NCI-H82 treated with DMSO at 0.1 percent for 48 hours (cell line): Measurements from ENCODE around the gene PIGC.

Source experiments
- DNase-seq: peaks from one replicate; lab custom pipeline; 2025; ENCODE audit not compliant: unreplicated experiment; lab: John Stamatoyannopoulos, UW

PIGC gene

GRCh38 chr1:172400722-172401105 lies 43.2 kb downstream of the PIGC start:
- DNase-seq: no peak

- DNase-seq: no peak
Observed at GRCh38 chr1:172399756-172400721, 43.8 kb downstream of the PIGC start.

GRCh38 chr1:172398970-172399755 lies 44.7 kb downstream of the PIGC start:
- DNase-seq: peak; percentile 24

- no peak for DNase-seq
Observed at GRCh38 chr1:172398193-172398592, 45.7 kb downstream of the PIGC start.

- DNase-seq: no peak
Observed at GRCh38 chr1:172397633-172398032, 46.2 kb downstream of the PIGC start.

GRCh38 chr1:172397221-172397620 lies 46.6 kb downstream of the PIGC start:
- DNase-seq: no peak

GRCh38 chr1:172395576-172395975 lies 48.3 kb downstream of the PIGC start:
- no peak for DNase-seq

- DNase-seq: no peak
Observed at GRCh38 chr1:172394811-172395210, 49.1 kb downstream of the PIGC start.

GRCh38 chr1:172394141-172394751 lies 49.6 kb downstream of the PIGC start:
- no peak for DNase-seq

GRCh38 chr1:172393354-172393753 lies 50.5 kb downstream of the PIGC start:
- no peak for DNase-seq

- no peak for DNase-seq
Observed at GRCh38 chr1:172391976-172392375, 51.9 kb downstream of the PIGC start.
